ENCODE results near the gene TEX11. TPM values are rescaled to one million over a fixed set of nuclear protein-coding genes. Genes with fewer than 3 reads are reported as not detected.
"Not testable (repeated sequence)": the region's sequence is repeated elsewhere in the genome, so short reads cannot be mapped to it uniquely, and the experiment has no call there.

The TEX11 gene
- total RNA-seq, 1 donor from 2014 or later, result not detected

DNA sequence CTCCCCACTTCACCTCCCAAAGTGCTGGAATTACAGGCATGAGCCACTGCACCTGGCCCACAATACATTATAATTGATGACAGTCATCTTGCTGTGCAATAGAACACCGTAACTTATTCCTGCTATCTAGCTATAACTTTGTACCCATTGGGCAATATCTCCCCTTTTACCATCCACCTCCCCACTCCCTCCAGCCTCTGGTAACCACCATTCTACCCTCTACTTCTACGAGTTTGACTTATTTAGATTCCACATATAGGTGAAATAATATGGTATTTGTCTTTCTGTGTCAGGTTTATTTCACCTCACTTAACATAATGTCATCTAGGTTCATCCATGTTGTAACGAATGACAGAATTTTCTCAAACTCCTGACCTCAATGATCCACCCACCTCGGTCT, 8.2 kb upstream of the TEX11 start:
- no peak for DNase-seq (ENCODE audit: low read depth)
- Histone ChIP-seq H3K27me3 (ENCODE audit: control insufficient read depth, insufficient read depth, low read length) (no peaks in the 10 kb centered on the region), H3K36me3 (ENCODE audit: control insufficient read depth, insufficient read depth, low read length) (no peaks in the 10 kb centered on the region), H3K4me3 (ENCODE audit: low read depth, low read length) (no peak overlapping the region)
- TF ChIP-seq CTCF (IDR thresholded peaks at IDR 0.05; ENCODE audit: insufficient read depth, low read length, poor library complexity, severe bottlenecking), result no peak

DNA sequence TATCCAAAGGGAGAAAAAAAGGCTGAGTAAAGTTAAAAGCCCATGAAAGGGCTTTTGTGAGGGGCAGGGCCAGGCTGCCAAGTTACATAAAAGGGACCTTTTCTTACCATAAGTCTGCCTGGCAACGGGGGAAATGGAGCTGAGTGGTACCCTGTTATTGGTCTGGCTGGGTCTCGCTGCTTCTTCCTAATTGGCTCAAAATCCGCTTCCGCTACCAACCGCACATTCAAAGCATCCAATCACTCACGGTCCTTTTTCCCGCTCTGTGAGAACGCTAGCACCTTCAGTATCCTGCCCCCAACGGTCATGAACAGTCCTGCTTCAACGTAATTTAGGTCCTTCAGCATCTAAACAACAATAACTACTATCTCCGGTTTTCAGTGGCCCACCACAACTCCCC, 611 bp downstream of the TEX11 start:
- no peak for TF ChIP-seq CTCF (IDR thresholded peaks at IDR 0.05; ENCODE audit: insufficient read depth, low read length, poor library complexity, severe bottlenecking)
- Histone ChIP-seq H3K27me3 (ENCODE audit: control insufficient read depth, insufficient read depth, low read length) (no peaks in the 10 kb centered on the region), H3K4me3 (ENCODE audit: low read depth, low read length) (no peak overlapping the region), H3K36me3 (ENCODE audit: control insufficient read depth, insufficient read depth, low read length) (no peaks in the 10 kb centered on the region)
- no peak for DNase-seq (ENCODE audit: low read depth)

DNA sequence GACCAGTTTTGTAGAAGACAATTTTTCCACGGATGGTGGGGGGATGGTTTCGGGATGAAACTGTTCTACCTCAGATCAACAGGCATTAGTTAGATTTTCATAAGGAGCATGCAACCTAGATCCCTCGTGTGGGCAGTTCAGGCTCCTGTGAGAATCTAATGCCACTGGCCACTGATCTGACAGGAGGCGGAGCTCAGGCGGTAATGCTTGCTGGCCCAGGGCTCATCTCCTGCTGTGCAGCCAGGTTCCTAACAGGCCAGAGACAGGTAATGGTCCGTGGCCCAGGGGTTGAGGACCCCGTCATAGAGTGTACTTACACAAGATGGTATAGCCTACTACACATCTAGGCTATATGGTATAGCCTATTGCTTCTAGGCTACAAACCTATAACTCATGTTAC, 7.0 kb downstream of the TEX11 start:
- no peaks in the 10 kb centered on the region for H3K27me3 ChIP-seq (ENCODE audit: control insufficient read depth, insufficient read depth, low read length)
- no peak for DNase-seq (ENCODE audit: low read depth)
- H3K4me3 ChIP-seq (ENCODE audit: low read depth, low read length), result no peak overlapping the region
- H3K36me3 ChIP-seq (ENCODE audit: control insufficient read depth, insufficient read depth, low read length), result no peaks in the 10 kb centered on the region
- TF ChIP-seq CTCF (IDR thresholded peaks at IDR 0.05; ENCODE audit: insufficient read depth, low read length, poor library complexity, severe bottlenecking), result no peak

DNA sequence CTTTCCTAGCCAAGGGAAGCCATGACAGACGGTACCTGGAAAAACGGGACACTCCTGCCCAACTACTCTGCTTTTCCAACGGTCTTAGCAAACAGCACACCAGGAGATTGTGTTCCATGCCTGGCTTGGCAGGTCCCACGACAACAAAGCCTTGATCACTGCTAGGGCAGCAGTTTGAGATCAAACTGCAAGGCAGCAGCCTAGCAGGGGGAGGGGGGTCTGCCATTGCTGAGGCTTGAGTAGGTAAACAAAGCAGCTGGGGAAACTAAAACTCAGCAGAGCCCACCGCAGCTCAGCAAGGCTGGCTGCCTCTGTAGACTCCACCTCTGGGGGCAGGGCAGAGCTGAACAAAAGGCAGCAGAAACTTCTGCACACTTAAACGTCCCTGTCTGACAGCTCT, 18.1 kb downstream of the TEX11 start:
- not testable (repeated sequence) for DNase-seq (ENCODE audit: low read depth); H3K4me3 ChIP-seq (ENCODE audit: low read depth, low read length); H3K27me3 ChIP-seq (ENCODE audit: control insufficient read depth, insufficient read depth, low read length); H3K36me3 ChIP-seq (ENCODE audit: control insufficient read depth, insufficient read depth, low read length)

DNA sequence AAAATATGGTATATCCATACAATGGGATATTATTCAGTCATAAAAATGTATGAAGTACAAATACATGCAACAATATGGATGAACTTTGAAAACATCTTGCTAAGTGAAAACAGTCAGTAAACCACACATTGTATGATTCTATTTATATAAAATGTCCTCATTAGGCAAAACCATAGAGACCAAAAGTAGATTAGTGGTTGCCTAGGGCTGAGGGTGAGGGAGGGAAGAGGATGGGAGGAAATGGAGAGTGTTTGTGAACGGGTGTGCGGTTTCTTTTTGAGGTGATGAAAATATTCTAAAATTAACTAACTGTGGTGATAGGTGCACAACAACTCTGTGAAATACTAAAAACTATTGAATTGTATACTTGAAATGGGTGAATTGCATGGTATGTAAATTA, 29.6 kb downstream of the TEX11 start:
- no peak for TF ChIP-seq CTCF (IDR thresholded peaks at IDR 0.05; ENCODE audit: insufficient read depth, low read length, poor library complexity, severe bottlenecking)
- Histone ChIP-seq H3K36me3 (ENCODE audit: control insufficient read depth, insufficient read depth, low read length) (no peaks in the 10 kb centered on the region), H3K27me3 (ENCODE audit: control insufficient read depth, insufficient read depth, low read length) (no peaks in the 10 kb centered on the region), H3K4me3 (ENCODE audit: low read depth, low read length) (no peak overlapping the region)
- no peak for DNase-seq (ENCODE audit: low read depth)

DNA sequence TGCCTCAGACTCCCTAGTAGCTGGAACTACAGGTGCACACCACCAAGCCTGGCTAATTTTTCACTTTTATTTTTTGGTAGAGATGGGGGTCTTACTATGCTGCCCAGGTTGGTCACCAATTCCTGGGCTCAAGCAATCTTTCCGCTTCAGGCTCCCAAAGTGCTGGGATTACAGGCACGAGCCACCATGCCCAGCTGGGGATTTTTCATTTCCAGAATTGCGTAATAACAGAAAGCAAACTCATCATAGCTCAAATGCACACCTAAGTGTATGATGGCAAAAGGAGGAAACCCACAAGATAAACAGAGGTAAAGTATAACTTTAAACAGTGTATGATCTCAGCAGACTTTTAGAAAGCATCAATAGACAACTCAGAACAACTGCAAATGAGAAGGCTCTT, 56.2 kb downstream of the TEX11 start:
- no peak for DNase-seq (ENCODE audit: low read depth)
- TF ChIP-seq CTCF (IDR thresholded peaks at IDR 0.05; ENCODE audit: insufficient read depth, low read length, poor library complexity, severe bottlenecking), result no peak
- Histone ChIP-seq H3K27me3 (ENCODE audit: control insufficient read depth, insufficient read depth, low read length) (no peaks in the 10 kb centered on the region), H3K36me3 (ENCODE audit: control insufficient read depth, insufficient read depth, low read length) (no peaks in the 10 kb centered on the region), H3K4me3 (ENCODE audit: low read depth, low read length) (no peak overlapping the region)

DNA sequence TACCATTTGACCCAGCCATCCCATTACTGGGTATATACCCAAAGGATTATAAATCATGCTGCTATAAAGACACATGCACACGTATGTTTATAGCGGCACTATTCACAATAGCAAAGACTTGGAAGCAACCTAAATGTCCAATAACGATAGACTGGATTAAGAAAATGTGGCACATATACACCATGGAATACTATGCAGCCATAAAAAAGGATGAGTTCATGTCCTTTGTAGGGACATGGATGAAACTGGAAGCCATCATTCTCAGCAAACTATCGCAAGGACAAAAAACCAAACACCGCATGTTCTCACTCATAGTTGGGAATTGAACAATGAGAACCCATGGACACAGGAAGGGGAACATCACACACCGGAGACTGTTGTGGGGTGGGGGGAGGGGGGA, 64.4 kb downstream of the TEX11 start:
- H3K36me3 ChIP-seq (ENCODE audit: control insufficient read depth, insufficient read depth, low read length); H3K27me3 ChIP-seq (ENCODE audit: control insufficient read depth, insufficient read depth, low read length); DNase-seq (ENCODE audit: low read depth); H3K4me3 ChIP-seq (ENCODE audit: low read depth, low read length): not testable (repeated sequence)

GRCh38 chrX:70843620-70844019, 64.9 kb downstream of the TEX11 start:
- not testable (repeated sequence) for H3K36me3 ChIP-seq (ENCODE audit: control insufficient read depth, insufficient read depth, low read length); H3K27me3 ChIP-seq (ENCODE audit: control insufficient read depth, insufficient read depth, low read length); DNase-seq (ENCODE audit: low read depth); H3K4me3 ChIP-seq (ENCODE audit: low read depth, low read length)
